ENCODE results near the gene PRDM16.

PRDM16 gene

DNA sequence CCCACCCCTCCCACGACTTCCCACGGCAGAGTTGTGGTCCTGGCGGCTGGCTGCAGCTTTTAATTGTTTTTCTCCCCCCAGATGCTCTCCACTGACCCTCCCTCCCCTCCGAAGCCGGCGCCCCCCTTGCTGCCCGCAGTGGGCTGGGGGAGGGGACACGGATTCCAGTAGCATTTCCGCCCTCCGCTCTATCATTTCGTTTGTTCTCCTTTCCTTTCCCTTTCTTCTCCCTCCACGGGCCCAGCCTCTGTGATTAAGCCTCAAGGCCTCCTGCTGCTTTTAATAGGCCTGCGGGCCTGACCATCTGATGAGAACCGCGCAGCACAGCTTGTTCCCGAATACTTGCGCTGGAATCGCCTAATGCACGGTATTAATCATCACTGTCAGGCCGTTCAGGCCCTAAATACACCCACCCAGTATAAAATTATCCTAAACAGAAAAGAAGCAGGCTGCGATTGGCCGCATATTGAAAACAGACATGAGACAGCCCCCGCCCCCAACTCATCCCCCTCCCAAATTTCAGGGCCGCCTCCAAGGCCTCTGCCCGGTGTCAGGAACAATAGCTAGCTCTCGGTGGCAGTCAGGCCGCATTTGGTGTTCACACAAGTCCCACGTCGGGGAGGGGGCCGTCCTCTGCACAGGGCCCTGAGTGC, 283.4 kb downstream of the PRDM16 start (continued):
- TF ChIP-seq ZNF664 (tag by site-specific recombination; IDR thresholded peaks at IDR 0.05): no peak
- TF ChIP-seq ZSCAN18 (tag by site-specific recombination; IDR thresholded peaks at IDR 0.05): no peak; the same call in 1 of the 2 replicates
- no peak for TF ChIP-seq ZNF658 (tag by site-specific recombination; IDR thresholded peaks at IDR 0.05)
- TF ChIP-seq ZFP3 (tag by site-specific recombination; IDR thresholded peaks at IDR 0.05; ENCODE audit: low read depth): no peak
- no peak for TF ChIP-seq ZNF214 (tag by site-specific recombination; IDR thresholded peaks at IDR 0.05; ENCODE audit: borderline replicate concordance)
- TF ChIP-seq ZNF580 (tag by site-specific recombination; IDR thresholded peaks at IDR 0.05): peak; percentile 74; the same call in 1 of the 2 replicates
- TF ChIP-seq HOXD13 (CRISPR knock-in tag; IDR thresholded peaks at IDR 0.05; ENCODE audit: borderline replicate concordance): 0 out of 2 replicates have a peak, but pooled peaks have one; percentile 22
- 0 out of 2 replicates have a peak, but pooled peaks have one; percentile 23 for TF ChIP-seq ZBTB11 (tag by site-specific recombination; conservative IDR thresholded peaks at IDR 0.05; ENCODE audit: low read depth)
- no peak for TF ChIP-seq SCRT1 (tag by site-specific recombination; IDR thresholded peaks at IDR 0.05; ENCODE audit: borderline replicate concordance)
- TF ChIP-seq PRDM1 (tag by site-specific recombination; IDR thresholded peaks at IDR 0.05): peak; percentile 86
- no peak for TF ChIP-seq ZNF280C (tag by site-specific recombination; IDR thresholded peaks at IDR 0.05)
- TF ChIP-seq GLIS1 (tag by site-specific recombination; IDR thresholded peaks at IDR 0.05): peak; percentile 81
- TF ChIP-seq HOXC10 (CRISPR knock-in tag; IDR thresholded peaks at IDR 0.05): no peak
- TF ChIP-seq, protein P1, sequence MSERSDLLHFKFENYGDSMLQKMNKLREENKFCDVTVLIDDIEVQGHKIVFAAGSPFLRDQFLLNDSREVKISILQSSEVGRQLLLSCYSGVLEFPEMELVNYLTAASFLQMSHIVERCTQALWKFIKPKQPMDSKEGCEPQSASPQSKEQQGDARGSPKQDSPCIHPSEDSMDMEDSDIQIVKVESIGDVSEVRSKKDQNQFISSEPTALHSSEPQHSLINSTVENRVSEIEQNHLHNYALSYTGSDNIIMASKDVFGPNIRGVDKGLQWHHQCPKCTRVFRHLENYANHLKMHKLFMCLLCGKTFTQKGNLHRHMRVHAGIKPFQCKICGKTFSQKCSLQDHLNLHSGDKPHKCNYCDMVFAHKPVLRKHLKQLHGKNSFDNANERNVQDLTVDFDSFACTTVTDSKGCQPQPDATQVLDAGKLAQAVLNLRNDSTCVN (tag by site-specific recombination; optimal IDR thresholded peaks at IDR 0.05): peak; percentile 17
- TF ChIP-seq ZNF211 (tag by site-specific recombination; IDR thresholded peaks at IDR 0.05; ENCODE audit: low read depth): no peak
- TF ChIP-seq, protein P2, sequence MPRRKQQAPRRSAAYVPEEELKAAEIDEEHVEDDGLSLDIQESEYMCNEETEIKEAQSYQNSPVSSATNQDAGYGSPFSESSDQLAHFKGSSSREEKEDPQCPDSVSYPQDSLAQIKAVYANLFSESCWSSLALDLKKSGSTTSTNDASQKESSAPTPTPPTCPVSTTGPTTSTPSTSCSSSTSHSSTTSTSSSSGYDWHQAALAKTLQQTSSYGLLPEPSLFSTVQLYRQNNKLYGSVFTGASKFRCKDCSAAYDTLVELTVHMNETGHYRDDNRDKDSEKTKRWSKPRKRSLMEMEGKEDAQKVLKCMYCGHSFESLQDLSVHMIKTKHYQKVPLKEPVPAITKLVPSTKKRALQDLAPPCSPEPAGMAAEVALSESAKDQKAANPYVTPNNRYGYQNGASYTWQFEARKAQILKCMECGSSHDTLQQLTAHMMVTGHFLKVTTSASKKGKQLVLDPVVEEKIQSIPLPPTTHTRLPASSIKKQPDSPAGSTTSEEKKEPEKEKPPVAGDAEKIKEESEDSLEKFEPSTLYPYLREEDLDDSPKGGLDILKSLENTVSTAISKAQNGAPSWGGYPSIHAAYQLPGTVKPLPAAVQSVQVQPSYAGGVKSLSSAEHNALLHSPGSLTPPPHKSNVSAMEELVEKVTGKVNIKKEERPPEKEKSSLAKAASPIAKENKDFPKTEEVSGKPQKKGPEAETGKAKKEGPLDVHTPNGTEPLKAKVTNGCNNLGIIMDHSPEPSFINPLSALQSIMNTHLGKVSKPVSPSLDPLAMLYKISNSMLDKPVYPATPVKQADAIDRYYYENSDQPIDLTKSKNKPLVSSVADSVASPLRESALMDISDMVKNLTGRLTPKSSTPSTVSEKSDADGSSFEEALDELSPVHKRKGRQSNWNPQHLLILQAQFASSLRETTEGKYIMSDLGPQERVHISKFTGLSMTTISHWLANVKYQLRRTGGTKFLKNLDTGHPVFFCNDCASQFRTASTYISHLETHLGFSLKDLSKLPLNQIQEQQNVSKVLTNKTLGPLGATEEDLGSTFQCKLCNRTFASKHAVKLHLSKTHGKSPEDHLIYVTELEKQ (tag by site-specific recombination; IDR thresholded peaks at IDR 0.05; ENCODE audit: borderline replicate concordance): 0 out of 2 replicates have a peak, but pooled peaks have one; percentile 79
- 0 out of 2 replicates have a peak, but pooled peaks have one; percentile 32 for TF ChIP-seq MYNN (tag by site-specific recombination; IDR thresholded peaks at IDR 0.05; ENCODE audit: borderline replicate concordance)
- peak; percentile 75; the same call in 1 of the 2 replicates for TF ChIP-seq ZNF223 (tag by site-specific recombination; IDR thresholded peaks at IDR 0.05)
- no peak for TF ChIP-seq ZNF274 (IDR thresholded peaks at IDR 0.05; ENCODE audit: low read length)
- no peak for TF ChIP-seq ZNF274 (tag by site-specific recombination; IDR thresholded peaks at IDR 0.05; ENCODE audit: borderline replicate concordance)
- no peak; the same call in none of the 2 replicates for TF ChIP-seq SP2 (tag by site-specific recombination; IDR thresholded peaks at IDR 0.05)
- TF ChIP-seq OSR2 (tag by site-specific recombination; IDR thresholded peaks at IDR 0.05): peak; percentile 97
- TF ChIP-seq, protein P3, sequence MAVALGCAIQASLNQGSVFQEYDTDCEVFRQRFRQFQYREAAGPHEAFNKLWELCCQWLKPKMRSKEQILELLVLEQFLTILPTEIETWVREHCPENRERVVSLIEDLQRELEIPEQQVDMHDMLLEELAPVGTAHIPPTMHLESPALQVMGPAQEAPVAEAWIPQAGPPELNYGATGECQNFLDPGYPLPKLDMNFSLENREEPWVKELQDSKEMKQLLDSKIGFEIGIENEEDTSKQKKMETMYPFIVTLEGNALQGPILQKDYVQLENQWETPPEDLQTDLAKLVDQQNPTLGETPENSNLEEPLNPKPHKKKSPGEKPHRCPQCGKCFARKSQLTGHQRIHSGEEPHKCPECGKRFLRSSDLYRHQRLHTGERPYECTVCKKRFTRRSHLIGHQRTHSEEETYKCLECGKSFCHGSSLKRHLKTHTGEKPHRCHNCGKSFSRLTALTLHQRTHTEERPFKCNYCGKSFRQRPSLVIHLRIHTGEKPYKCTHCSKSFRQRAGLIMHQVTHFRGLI (tag by site-specific recombination; IDR thresholded peaks at IDR 0.05): no peak
- no peak for TF ChIP-seq ZNF707 (tag by site-specific recombination; IDR thresholded peaks at IDR 0.05)
- TF ChIP-seq ZBTB17 (tag by site-specific recombination; IDR thresholded peaks at IDR 0.05): peak; percentile 43
